GM19043 (cell line): Measurements from ENCODE around the gene DEF6.
"Not testable (repeated sequence)": the region's sequence is repeated elsewhere in the genome, so short reads cannot be mapped to it uniquely, and the experiment has no call there.

Experiments used
- ATAC-seq: cut with Tn5 transposase; IDR thresholded peaks from one replicate; pipeline ENCODE4 v1.9.1; 2021; ENCODE audit warnings: low read depth; ENCODE audit not compliant: unreplicated experiment

DEF6 gene

GRCh38 chr6:35280903-35281302 lies 16.7 kb upstream of the DEF6 start:
- ATAC-seq = no peak

DNA sequence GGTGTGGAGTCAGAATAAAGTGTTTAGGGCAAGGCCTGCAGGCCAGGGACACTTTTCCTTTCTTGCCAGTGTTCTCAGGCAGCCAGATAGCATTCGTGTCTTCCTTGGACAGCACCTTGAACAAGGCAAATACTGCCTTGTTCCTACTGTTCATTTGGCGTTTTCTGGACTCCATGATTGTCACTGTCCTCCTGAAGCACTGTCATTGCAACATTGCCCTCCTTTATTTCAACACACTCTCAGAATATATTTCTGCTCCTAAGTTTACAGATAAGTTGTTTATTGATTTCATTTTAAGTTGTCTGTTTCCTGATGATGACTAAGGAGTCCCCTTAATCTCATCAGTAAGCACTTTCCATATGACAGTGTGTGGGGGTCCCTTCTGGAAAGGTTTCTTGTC lies 15.1 kb upstream of the DEF6 start:
- no peak for ATAC-seq

DNA sequence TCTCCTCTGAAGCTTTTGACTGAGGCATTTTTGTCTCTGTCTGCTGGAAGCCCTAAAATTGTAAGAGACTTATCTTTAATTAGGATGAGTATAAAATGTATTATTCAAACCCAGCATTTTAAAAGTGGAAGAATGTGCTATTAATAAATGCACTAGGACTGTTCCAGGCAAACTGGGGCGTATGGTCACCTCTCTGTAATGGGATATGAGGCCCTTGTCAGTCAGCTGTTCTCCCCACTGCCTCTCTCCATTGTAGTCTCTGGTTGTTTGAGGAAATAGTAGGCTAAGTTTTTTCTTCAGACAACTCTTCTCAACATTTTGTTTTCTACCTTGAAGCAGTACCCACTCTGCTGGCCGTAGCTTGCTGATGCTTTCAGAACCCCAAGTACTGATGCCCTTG lies 14.3 kb upstream of the DEF6 start:
- ATAC-seq = no peak

DNA sequence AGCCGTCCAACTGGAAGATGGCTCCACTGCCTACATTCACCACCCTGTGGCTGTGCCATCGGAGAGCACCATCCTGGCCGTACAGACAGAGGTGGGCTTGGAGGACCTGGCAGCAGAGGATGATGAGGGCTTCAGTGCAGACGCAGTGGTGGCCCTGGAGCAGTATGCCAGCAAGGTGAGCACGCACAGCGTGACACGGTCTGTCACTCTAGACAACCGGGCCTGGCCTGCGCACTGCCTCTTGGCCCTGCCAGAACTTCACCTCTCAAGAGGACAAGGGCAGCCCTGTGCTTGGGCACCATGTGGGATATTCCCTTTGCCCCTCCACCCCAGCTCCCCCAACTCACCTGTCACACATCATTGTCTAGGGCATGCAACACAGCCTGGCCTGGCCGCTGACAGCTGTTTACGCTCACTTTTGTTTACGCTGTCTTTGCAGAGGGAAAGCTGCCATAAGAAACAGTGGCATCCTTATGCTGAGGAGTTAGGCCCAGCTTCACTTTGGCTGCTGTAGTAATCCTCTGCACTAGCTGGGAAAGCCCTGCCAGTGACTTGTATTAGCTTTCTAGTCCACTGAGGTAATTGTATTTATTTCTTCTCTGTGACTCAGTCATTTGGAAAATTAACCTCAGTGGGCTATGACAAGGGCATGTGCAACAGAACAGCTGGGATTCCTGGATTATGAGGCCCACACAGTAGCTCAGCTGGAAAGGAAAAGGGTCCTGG lies 9.8 kb upstream of the DEF6 start:
- no peak for ATAC-seq

GRCh38 chr6:35288834-35289233 lies 8.8 kb upstream of the DEF6 start:
- ATAC-seq = no peak

- ATAC-seq = no peak
Observed at GRCh38 chr6:35291491-35291890, 6.1 kb upstream of the DEF6 start.

DNA sequence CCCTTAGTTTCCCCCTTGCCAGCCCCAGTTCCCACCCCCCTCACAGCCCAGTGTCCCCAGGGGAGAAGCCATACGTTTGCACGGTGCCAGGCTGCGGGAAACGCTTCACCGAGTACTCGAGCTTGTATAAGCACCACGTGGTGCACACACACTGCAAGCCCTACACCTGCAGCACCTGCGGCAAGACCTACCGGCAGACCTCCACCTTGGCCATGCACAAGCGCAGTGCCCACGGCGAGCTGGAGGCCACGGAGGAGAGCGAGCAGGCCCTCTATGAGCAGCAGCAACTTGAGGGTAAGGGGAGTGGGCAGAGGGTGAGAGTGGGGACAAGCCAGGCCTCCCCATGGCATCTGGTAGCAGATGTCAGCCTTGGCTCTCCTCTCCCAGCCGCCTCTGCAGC lies 5.1 kb upstream of the DEF6 start:
- ATAC-seq = no peak

GRCh38 chr6:35293681-35294080 lies 3.9 kb upstream of the DEF6 start:
- ATAC-seq = no peak

DNA sequence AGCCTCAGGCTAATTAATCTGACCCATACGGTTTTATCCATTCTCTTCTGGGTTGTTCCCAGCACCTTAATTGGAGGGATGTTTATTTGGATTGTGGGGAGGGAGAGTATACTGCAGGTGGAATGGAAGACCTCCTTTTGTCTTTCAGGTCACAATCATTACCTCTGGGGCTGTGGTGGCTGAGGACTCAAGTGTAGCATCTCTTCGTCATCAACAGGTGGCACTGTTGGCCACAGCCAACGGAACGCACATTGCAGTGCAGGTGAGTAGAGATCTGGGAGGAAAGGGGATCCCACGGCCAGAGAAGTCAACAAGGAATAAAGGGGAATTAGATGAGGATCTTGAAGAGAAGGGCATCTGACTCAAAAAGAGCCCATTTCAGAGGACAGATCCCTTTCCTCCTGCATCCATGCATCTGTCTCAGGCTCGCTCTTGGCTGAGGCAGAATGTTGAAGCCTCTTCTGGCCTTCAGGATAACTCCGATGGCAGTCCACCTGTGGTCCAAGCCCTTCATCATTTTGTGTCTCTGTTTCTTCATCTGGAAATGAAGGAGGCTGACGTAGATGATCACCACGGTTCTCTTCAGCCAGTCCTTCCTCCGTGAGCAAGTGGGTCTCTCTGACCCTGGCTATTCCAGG lies 3.2 kb upstream of the DEF6 start:
- no peak for ATAC-seq

GRCh38 chr6:35295036-35295435 lies 2.6 kb upstream of the DEF6 start:
- no peak for ATAC-seq

DNA sequence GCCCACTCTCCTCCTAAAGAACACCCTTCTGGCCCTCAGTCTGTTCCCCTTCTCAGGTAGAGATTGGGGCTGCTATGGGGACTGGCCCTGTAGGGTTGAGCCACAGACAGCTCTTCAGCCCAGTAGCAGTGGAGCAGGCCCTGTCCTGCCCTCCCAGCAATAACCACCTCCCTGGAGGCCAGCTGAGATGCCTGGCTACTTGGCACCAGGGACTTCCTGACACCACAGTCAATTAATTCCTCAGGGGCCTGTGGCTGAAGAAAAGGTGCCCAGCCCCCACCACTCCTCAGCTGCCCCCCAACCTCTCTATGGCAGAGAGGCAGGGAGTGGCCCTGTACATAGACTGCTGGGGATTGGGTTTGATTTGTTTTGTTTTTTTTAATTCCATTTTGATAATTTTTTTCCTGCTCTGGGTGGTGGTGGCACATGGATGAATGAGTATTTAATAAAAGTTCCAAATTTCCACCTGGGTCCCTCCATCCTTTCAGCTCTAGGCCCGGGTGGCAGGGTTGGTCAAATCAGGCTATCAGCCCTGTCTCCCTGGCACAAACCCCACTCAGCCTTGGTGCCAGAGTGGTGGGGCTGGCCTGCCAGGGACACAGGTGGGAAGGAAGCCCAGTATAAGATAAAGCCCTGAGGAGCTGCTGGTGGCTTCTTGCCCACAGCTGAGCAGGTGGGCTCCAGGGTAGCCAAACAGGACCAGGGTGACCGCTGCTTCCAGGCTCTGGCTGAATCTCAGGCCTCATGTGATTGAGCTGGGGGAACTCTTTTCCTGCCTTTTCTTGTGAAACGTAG lies 1.9 kb upstream of the DEF6 start:
- no peak for ATAC-seq

- no peak for ATAC-seq
Observed at GRCh38 chr6:35296931-35297600, 552 bp upstream of the DEF6 start.

DNA sequence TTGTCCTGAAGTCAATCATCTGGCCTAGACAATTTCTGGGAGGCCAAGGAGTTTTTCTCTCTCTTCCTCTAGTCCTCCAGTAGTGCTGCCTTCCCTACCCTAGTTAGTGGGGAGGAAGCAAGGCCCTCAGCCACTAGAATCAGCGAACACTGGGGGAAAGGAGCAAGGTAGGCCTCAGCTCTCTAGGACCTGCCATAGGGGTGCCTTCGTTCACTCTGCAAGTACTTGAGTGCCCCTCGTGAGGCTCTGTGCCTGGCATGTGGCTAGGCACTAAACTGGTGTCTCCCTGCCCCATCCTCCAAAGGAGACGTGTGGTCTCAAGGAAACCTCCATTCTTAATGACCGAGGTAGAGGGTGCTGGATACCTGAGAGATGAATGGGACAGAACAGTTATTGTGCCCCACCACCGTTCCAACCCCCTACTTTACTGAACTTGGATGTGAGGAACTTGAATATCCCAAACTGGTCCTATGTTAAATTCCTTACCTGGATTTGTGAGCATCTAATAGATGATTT lies 1.1 kb downstream of the DEF6 start:
- ATAC-seq = no peak

DNA sequence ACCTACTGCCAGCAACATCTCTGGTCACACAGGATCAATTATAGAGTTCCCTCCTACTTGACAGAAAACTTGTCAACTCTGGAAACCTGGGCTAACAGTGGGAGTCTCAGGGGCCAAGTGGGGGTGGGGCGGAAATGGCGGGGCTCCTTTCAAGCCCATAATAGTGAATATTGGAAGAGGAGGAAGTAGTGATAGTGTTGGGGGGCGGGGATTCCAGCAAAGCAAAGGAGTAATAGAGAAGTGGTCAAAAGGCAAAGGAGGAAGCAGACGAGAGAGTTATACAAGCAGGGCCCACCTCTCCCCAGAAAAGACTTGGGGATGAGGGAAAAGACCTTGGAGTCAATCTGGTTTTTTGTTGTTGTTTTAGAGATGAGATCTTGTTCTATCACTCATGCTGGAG lies 2.1 kb downstream of the DEF6 start:
- no peak for ATAC-seq

DNA sequence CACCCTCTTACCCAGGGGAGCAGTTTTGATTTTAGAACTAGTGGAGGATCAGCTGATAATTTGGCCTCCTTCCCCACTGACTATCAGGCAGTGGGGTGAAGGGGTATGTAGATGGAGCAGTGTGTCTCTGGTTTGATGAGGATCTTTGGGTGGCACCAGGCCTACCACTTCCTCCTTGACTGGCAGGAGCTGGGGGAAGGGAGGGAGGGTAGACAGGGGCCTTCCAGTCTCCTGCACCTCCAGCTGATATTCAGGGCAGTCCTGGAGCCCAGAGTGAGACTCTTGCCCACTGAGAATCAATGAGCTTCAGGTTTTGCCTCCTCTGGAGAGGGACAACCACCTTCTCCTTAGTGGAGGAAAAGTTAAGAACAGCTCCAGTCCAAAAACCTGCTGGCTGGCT lies 3.2 kb downstream of the DEF6 start:
- ATAC-seq = no peak

DNA sequence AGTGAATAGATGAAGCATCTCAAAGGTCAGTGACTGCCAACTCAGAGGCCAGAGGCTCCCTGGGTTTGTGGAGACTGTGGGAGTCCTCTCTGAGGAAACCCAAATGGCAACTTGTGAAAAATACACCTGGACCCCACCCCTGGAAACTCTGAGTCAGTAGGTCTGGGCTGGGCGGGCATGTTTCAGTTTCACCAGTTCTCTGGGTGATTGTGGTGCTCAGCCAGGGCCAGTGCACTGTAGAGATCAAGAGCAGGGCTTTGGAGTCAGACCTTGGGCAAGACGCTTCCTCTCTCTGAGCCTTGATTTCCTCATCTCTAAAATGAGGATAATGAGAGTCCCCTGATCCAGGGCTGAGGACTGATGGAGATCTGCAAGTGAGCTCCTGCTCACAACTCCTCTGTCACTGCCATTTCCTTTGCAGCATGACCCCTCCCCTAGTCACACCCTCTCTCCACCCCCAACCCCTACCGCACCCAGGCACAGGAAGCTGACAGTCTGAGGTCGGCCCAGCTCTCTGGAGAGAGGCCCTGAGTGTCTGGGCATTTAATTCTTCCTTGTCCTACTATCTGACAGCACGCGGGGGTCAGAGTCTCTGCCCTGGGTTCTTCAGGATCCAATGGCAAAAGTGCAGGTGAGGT lies 5.1 kb downstream of the DEF6 start:
- ATAC-seq = peak; percentile 62

- no peak for ATAC-seq
Observed at GRCh38 chr6:35304299-35304698, 6.7 kb downstream of the DEF6 start.

- no peak for ATAC-seq
Observed at GRCh38 chr6:35305117-35305516, 7.5 kb downstream of the DEF6 start.

- not testable (repeated sequence) for ATAC-seq
Observed at GRCh38 chr6:35307138-35307537, 9.5 kb downstream of the DEF6 start.

DNA sequence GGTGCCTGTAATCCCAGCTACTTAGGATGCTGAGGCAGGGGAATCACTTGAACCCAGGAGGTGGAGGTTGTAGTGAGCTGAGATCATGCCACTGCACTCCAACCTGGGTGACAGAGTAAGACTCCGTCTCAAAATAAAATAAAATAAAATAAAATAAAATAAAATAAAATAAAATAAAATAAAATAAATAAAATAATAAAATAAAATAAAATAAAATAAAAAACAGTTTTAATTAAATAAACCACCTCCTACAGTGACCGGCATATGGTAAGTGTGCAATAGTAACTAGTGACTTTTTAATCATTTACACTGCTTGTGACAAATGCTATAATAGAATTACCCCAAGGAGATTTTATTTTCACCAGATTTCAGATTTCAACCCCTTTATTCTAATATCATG lies 10.9 kb downstream of the DEF6 start:
- ATAC-seq = not testable (repeated sequence)
